ENCODE results near the gene TMCC2.
A peak's percentile ranks its signal among the peaks of the same experiment; 100 is the strongest.
"Not testable (repeated sequence)": the region's sequence is repeated elsewhere in the genome, so short reads cannot be mapped to it uniquely, and the experiment has no call there.

Gene TMCC2

GRCh38 chr1:205262731-205263171 lies 35.0 kb downstream of the TMCC2 start:
- no peak for DNase-seq

- DNase-seq = no peak
Measured at GRCh38 chr1:205263580-205264190, 35.9 kb downstream of the TMCC2 start.

- no peak for DNase-seq
Measured at GRCh38 chr1:205266611-205267305, 39.0 kb downstream of the TMCC2 start.

GRCh38 chr1:205267306-205267902 lies 39.7 kb downstream of the TMCC2 start:
- no peak for DNase-seq

GRCh38 chr1:205268846-205269680 lies 41.3 kb downstream of the TMCC2 start:
- no peak for DNase-seq

GRCh38 chr1:205269711-205270110 lies 42.0 kb downstream of the TMCC2 start:
- DNase-seq = no peak

GRCh38 chr1:205270271-205270670 lies 42.5 kb downstream of the TMCC2 start:
- no peak for DNase-seq

- DNase-seq = peak; percentile 80
Measured at GRCh38 chr1:205270764-205271163, 43.0 kb downstream of the TMCC2 start.

GRCh38 chr1:205271277-205271676 lies 43.5 kb downstream of the TMCC2 start:
- peak; percentile 20 for DNase-seq

- no peak for DNase-seq
Measured at GRCh38 chr1:205271745-205272144, 44.0 kb downstream of the TMCC2 start.

GRCh38 chr1:205272536-205272935 lies 44.8 kb downstream of the TMCC2 start:
- DNase-seq = no peak

GRCh38 chr1:205273551-205273982 lies 45.8 kb downstream of the TMCC2 start:
- peak; percentile 70 for DNase-seq

GRCh38 chr1:205274041-205274691 lies 46.4 kb downstream of the TMCC2 start:
- no peak for DNase-seq

GRCh38 chr1:205275133-205275532 lies 47.4 kb downstream of the TMCC2 start:
- peak; percentile 65 for DNase-seq

- no peak for DNase-seq
Measured at GRCh38 chr1:205275916-205276688, 48.4 kb downstream of the TMCC2 start.

- no peak for DNase-seq
Measured at GRCh38 chr1:205276689-205277065, 48.9 kb downstream of the TMCC2 start.

GRCh38 chr1:205279986-205280385 lies 52.2 kb downstream of the TMCC2 start:
- DNase-seq = no peak

GRCh38 chr1:205280666-205281395 lies 53.1 kb downstream of the TMCC2 start:
- not testable (repeated sequence) for DNase-seq

- no peak for DNase-seq
Measured at GRCh38 chr1:205283270-205284147, 55.8 kb downstream of the TMCC2 start.

All from NCI-H2029 treated with DMSO at 0.1 percent for 48 hours (cell line).